NCI-H187 treated with DMSO at 0.1 percent for 48 hours (cell line): ENCODE data around the gene IRF2.
"Not testable (repeated sequence)": the region's sequence is repeated elsewhere in the genome, so short reads cannot be mapped to it uniquely, and the experiment has no call there.

Source experiments
- DNase-seq: peaks from one replicate; lab custom pipeline; 2025; lab: John Stamatoyannopoulos, UW

IRF2 gene

DNA sequence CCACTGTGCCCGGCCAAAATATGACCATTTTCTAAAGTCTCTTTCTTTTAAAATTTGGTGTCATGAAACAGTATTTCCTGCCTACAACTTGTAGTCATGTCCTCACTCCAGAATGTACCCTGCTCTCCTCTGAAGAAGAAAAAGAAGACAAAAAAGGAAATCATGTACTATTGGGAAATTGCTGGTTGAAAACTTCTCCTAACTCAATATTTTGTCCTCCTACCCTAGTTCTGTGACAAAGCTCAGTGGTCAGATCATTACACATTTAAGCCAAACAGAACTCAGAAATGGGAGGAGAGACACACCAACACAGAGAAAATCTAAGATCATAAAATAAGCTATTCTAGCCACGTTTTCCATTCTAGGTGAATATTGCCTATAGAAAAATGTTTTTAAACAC lies 127.7 kb downstream of the IRF2 start:
- no peak for DNase-seq

DNA sequence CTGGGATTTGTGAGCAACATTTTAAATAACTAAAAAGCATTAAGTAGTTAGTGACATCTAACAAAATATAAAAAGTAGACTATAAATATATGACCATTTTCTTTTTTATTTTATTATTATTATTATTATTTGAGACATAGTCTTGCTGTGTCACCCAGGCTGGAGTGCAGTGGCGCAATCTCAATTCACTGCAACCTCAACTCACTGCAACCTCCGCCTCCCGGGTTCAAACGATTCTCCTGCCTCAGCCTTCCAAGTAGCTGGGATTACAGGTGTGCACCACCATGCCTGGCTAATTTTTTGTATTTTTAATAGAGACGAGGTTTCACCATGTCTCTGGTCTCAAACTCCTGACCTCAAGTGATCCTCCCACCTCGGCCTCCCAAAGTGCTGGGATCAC lies 128.1 kb downstream of the IRF2 start:
- not testable (repeated sequence) for DNase-seq

DNA sequence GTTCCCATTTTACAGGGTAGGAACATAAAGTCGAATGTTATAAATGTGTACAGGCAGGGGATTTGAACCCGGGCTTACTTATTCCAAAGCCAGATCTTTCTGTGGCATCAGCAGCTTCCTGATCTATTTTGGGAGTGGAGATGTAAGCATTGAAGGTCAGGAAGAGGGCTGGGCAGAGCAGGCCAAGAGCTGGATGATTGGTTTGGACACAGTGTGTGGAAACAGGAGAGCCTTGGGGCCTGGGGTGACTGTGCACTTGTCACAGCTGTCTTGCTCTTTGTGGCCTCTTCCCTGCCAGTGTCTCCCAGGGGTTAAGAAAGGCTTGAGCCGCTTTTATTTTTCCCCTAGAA lies 128.8 kb downstream of the IRF2 start:
- DNase-seq: no peak

DNA sequence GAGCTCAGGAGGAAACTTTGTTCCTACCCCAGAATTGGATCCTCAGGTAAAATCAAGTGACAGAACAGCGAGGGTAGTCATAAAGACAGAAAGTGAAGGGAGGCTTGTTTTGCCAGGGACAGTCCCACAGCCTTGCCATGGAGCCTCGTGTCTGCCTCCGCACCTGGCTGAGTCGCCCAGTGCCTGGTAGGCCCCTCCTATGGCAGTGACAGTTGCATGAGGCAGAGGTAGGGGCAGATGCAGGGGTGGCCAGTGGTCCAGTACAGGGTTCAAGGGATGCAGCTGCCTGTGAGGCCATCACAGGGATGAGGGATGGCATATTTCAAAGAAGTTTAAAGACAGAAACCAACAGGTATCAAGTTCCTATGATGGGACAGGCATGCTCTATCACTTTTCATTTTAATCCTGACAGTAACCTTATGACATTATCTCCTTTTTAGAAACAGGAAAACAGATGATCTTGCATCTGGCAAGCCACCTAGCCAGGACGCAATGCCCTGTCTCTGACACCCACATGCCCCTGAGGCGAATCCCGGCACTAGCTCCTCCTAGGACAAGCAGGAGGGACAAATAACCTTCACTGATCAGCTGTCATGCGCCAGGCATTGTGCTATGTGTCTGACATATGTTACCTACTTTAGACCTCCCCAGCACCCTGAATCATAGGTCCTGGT lies 129.3 kb downstream of the IRF2 start:
- DNase-seq: no peak

DNA sequence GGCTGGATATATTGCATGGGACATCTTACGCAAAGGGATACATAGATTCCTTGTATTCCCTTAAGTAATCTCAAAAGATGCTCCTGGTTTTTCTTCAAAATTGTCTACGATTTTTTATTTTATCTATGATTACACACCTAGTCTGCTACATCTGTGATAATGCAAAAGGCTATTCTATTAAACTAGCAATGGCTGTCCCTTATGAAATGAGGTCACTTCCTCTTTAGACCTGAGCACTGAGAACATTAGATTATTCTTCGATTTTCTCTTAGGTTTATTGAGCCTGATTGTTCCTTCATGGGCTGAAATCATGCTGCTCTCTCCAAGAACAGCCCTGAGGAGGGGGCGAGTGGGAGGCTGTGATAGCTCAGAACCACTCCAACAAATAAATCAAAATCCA lies 129.9 kb downstream of the IRF2 start:
- DNase-seq: no peak

DNA sequence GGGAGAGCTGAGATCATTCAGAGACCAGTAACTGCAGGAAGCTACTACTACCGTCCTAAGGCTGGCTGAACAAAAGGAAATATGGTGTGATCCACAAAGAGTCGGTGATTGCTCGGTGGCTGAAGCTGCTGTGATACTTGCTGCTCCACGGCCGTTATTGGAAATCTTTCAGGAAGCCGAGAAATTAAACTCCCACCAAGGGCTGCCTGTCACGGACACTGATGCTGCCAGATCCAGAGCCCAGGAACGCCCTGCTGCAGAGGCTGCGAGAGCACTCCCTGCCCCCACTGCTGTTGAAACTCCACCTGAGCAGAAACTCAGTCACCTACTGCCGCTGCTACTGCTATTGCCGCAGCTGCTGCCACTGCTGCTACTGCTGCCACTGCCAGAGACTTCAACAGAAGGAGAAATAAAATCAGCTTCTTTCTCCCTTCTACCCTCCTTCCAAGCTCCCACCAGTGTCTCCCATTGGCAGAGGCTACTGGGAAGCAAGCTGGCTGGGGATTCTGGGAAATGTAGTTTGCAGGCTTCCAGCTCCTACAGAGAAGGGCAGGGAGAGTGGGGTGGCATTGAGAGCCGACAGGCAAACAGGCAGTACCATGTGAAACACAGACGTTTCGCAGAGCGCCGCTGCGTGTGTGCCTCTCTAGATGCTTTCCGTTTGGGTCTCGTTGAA lies 130.7 kb downstream of the IRF2 start:
- peak; percentile 29 for DNase-seq

DNA sequence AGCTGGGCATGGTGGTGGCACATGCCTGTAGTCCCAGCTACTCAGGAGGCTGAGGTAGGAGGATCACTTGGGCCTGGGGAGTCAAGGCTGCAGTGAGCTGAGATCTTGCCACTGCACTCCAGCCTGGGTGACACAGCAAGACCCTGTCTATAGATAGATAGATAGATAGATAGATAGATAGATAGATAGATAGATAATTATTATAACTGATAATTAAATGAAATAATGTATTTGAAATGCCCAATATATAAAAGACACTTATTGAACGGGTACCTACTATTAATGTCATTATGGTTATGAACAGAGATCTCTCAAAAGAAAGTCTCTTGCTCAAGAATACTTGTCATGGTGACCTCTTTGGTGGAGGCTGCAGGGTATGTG lies 131.5 kb downstream of the IRF2 start:
- not testable (repeated sequence) for DNase-seq

DNA sequence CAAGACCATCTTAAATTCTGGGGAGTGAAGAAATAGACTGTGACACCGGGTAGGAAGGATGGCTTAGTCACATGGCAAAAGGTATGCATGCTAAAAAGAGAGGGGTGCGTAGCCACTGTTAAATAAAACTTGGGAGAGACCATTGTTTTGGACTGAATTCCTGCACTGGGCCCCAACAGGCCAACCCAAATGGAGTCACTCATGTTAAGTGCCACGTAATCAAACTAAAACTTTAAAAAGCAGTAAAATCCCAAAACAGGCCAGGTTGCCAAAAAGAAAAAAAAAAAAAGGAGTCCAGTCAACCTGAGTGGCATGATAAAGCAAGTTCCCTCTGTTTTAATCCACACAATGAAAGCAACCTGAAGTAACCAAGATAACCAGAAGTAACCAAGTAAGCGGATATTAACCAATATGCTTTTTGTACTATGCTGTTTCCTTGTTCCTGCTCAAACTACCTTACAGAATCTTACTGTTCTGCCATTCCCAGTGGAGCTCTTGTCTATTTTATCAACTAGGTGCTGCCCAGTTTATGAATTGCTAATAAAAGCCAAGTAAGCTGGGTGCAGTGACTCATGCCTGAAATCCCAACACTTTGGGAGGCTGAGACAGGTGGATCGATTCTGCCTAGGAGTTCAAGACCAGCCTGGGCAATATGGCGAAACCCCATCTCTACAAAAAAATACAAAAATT lies 132.0 kb downstream of the IRF2 start:
- DNase-seq: no peak

DNA sequence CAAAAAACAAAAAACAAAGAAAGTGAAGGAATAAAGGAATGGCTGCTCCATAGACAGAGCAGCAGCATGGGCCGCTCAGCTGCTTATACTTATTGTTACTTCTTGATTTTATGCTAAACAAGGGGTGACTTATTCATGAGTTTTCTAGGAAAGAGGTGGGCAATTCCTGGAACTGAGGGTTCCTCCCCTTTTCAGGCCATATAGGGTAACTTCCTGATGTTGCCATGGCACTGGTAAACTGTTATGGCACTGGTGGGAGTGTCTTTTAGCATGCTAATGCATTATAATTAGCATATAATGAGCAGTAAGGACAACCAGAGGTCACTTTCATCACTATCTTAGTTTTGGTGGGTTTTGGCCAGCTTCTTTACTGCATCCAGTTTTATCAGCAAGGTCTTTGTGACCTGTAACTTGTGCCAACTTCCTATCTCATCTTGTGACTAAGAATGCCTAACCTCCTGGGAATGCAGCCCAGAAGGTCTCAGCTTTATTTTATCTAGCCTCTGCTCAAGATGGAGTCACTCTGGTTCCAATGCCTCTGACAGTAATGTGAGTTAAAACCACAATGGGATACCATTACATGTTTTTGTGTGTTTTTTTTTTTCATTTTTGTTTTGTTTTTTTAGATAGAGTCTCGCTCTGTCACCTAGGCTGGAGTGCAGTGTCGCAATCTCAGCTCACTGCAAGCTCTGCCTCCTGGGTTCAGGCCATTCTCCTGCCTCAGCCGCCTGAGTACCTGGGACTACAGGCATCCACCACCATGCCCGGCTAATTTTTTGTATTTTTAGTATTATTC lies 134.8 kb downstream of the IRF2 start:
- not testable (repeated sequence) for DNase-seq

DNA sequence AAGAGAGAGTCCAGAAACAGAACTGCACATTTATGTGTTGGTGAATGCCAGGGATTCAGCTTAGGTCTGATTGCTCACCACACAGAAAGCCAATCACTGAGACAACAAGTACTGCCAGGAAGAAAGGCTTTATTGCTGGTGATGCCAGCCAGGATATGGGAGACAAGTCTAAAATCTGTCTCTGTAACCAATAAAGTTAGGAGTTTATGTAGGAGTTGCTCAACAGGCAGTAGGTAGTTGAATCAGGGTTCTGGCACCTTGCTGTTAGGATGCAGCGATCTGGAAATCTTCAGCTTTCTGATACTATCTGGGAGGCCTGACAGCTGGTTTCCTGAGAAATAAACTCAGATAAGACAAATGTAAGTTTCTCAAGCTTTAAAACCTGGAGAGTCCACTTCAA lies 136.4 kb downstream of the IRF2 start:
- no peak for DNase-seq
